Pancreas (tissue), 10 donors: Measurements from ENCODE around the gene C22orf31. TPM values are rescaled to one million over a fixed set of nuclear protein-coding genes. Genes with fewer than 3 reads are reported as not detected.

ENCODE experiments used
- ATAC-seq, 4 donors: fragments of 200-7000 bp; cut with Tn5 transposase; one replicate each; pipeline versions ENCODE4 v1.8.0 to v1.9.1; 2020; ENCODE audit warnings: mild to moderate bottlenecking in 4 of 4, moderate library complexity in 4 of 4
- DNase-seq, 6 donors: peaks; one replicate each; pipeline ENCODE4 v3.0.0-alpha.2; 2020
- FAIRE-seq: peaks from 2 replicates; lab custom pipeline; 2012; peaks lifted over from hg19 to GRCh38; lab: Jason Lieb, UNC
- H3K27ac ChIP-seq, 4 donors: fragments of 200-600 bp; sonication (generic); 1 replicate in 3 of 4; 2 replicates in 1 of 4; pipeline versions ENCODE4 v1.5.0 to v1.8.0; 2020
- H3K27me3 ChIP-seq, 4 donors: fragments of 200-600 bp; one replicate each; pipeline ENCODE4 v1.8.0; 2021
- H3K36me3 ChIP-seq, 3 donors: fragments of 200-600 bp; sonication (generic) in 1 of 3; one replicate each; pipeline versions ENCODE4 v1.5.0 to v1.8.0; 2020 to 2021
- H3K4me1 ChIP-seq, 3 donors: fragments of 200-600 bp; one replicate each; pipeline ENCODE4 v1.8.0; 2021
- H3K4me3 ChIP-seq, 4 donors: fragments of 200-600 bp; sonication (generic) in 2 of 4; one replicate each; pipeline versions ENCODE4 v1.5.0 to v1.8.0; 2020 to 2021
- H3K9me3 ChIP-seq, 4 donors: fragments of 200-600 bp; one replicate each; pipeline ENCODE4 v1.8.0; 2021
- CTCF ChIP-seq, 4 donors: fragments of 200-600 bp; sonication (generic) in 3 of 4; IDR thresholded peaks; one replicate each; pipeline versions ENCODE4 v1.5.0 to v1.8.0; 2021; ENCODE audit warnings: antibody characterized with exemption in 4 of 4
- WGBS, 2 donors: extraction: QIAGEN DNeasy Blood & Tissue Kit; methylation state at CpG; one replicate each; pipeline ENCODE4 v1.1.7; 2013; 5-methylcytosine and 5-hydroxymethylcytosine counted together
- intact Hi-C, 3 donors: fragments of 100-400 bp; cut with DNase I; formaldehyde crosslinking; loops; one replicate each; pipeline versions ENCODE4 v1.11.1 to v1.14.2; 2022
- polyA plus RNA-seq, 2 donors: library from polyadenylated mRNA; stranded (reverse); fragments of 200-250 nt; gene quantifications; one replicate each; pipeline ENCODE4 v1.2.3, GENCODE V29; 2013
- total RNA-seq, 6 donors: library from RNA; stranded (reverse); fragmentation: NEBNext Ultra II Directional in 4 of 6; extraction: Animal tissue kit (Norgen Biotek cat#: 25700) in 4 of 6; gene quantifications; one replicate each; pipeline versions ENCODE4 v1.2.1 to v1.2.4, GENCODE V29; 2021 to 2023
- donor health status: healthy with polysubstance abuse.
- donor health status: DM: no; HTN: no; CAD: no; lungs with moderate emphysema.
- donor health status: DM: no; HTN: no; CAD: no.
- donor health status: control.
- donor health status: control.
- donor health status: Bipolar disorder and iron deficiency.
- donor health status: DM: yes; HTN: yes; CAD: no.
- donor health status: DM: no; HTN: no; CAD: no.
- donor health status: DM: no; HTN: no; CAD: no.
- donor health status: DM: yes; HTN: yes; CAD: no.

Gene C22orf31
- total and polyA plus RNA-seq, 8 donors = 0.16 TPM; not detected in 7

GRCh38 chr22:29050457-29050856 lies 11.2 kb downstream of the C22orf31 start:
- Histone ChIP-seq H3K36me3 (peaks cover 4 to 32% (median 19%) of the 10 kb centered on the region in 3 donors), H3K9me3 (no peaks in the 10 kb centered on the region), H3K4me3 (no peak overlapping the region), H3K27ac (no peak overlapping the region), H3K27me3 (no peaks in the 10 kb centered on the region), H3K4me1 (no peaks in the 10 kb centered on the region)
- ATAC-seq (no peak), FAIRE-seq (no peak), DNase-seq (no peak)
- intact Hi-C loops = loop anchor here in 1 of 3 donors (10.0 kb wide), 1 partner anchor 94 kb away; no protein-coding TSS in a partner anchor
- TF ChIP-seq CTCF (IDR thresholded peaks at IDR 0.05) = no peak
- WGBS, 2 donors = 94 to 95% methylated on average over 24 of the region's 24 CpGs

- no peak for FAIRE-seq
- Histone ChIP-seq H3K27ac (no peak overlapping the region), H3K9me3 (no peaks in the 10 kb centered on the region), H3K27me3 (no peaks in the 10 kb centered on the region), H3K4me1 (no peaks in the 10 kb centered on the region), H3K36me3 (peaks cover 4 to 37% (median 19%) of the 10 kb centered on the region in 3 donors), H3K4me3 (no peak overlapping the region)
- ATAC-seq = no peak
- 91 to 93% methylated on average over 38 of the region's 38 CpGs for WGBS, 2 donors
- DNase-seq = peak in 2 of 6 donors; percentile 31 to 73
- intact Hi-C loops = loop anchor here in 1 of 3 donors (10.0 kb wide), 1 partner anchor 95 kb away; no protein-coding TSS in a partner anchor
- TF ChIP-seq CTCF (IDR thresholded peaks at IDR 0.05) = no peak
Observed at GRCh38 chr22:29049655-29050263, 11.9 kb downstream of the C22orf31 start.

GRCh38 chr22:29048822-29049654 lies 12.6 kb downstream of the C22orf31 start:
- H3K4me1 ChIP-seq = no peaks in the 10 kb centered on the region
- WGBS, 2 donors = 94 to 95% methylated on average over 31 of the region's 31 CpGs
- ATAC-seq (no peak), FAIRE-seq (no peak), DNase-seq (no peak)
- no peak overlapping the region for H3K4me3 ChIP-seq
- no peaks in the 10 kb centered on the region for H3K27me3 ChIP-seq
- H3K36me3 ChIP-seq = peaks cover 4 to 39% (median 19%) of the 10 kb centered on the region in 3 donors
- intact Hi-C loops = no loop called here
- no peak overlapping the region for H3K27ac ChIP-seq
- no peak for TF ChIP-seq CTCF (IDR thresholded peaks at IDR 0.05)
- H3K9me3 ChIP-seq = no peaks in the 10 kb centered on the region

- DNase-seq (no peak), FAIRE-seq (no peak), ATAC-seq (peak in 2 of 4 donors; percentile 8 to 15)
- H3K4me1 ChIP-seq = peaks cover 0 to 16% (median 0%) of the 10 kb centered on the region in 3 donors
- peaks cover 4 to 34% (median 13%) of the 10 kb centered on the region in 3 donors for H3K36me3 ChIP-seq
- no peaks in the 10 kb centered on the region for H3K9me3 ChIP-seq
- 88 to 96% methylated on average over 13 of the region's 13 CpGs for WGBS, 2 donors
- no peak overlapping the region for H3K4me3 ChIP-seq
- intact Hi-C loops = loop anchor here in 1 of 3 donors (5.0 kb wide), 1 partner anchor 187 kb away; no protein-coding TSS in a partner anchor
- no peaks in the 10 kb centered on the region for H3K27me3 ChIP-seq
- no peak for TF ChIP-seq CTCF (IDR thresholded peaks at IDR 0.05)
- H3K27ac ChIP-seq = peak overlapping the region in 2 of 4 donors; percentile 57 to 73
Observed at GRCh38 chr22:29044657-29045176, 16.9 kb downstream of the C22orf31 start.
